ENCODE data around the gene SST.

DNA sequence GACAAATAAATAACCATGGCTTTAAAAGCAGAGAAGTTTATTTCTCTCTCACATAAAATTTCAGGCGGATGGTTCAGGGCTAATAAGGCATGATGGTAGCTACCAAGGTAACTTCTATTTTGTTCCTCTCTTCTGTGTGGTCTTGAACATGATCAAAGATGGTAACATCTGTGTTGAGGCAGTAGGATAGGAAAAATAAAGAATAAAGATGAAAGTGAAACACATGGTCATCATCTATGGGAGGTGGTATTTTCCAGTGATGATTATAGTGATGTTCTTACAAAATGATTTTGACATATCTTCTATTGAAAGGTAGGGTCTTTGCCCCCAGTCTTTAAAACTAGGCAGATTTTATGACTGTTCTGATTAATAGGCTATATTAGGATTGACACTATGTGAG lies 14.2 kb upstream of the SST start:
- TF ChIP-seq POLR2AphosphoS5 (IDR thresholded peaks at IDR 0.05) (no peak), POLR2A (IDR thresholded peaks at IDR 0.05) (no peak)

Measured in stomach (tissue), 4 donors.